Measurements from ENCODE around the gene PNMA6F.

PNMA6F gene

GRCh38 chrX:153312842-153313241 is 8.7 kb downstream of the PNMA6F start:
- no peak for DNase-seq (ENCODE audit: low spot score)
- ChIA-PET CTCF (no interaction called here), POLR2A (ENCODE audit: low non-redundant PET) (no interaction called here)
- no peak overlapping the region for H3K27ac ChIP-seq
- TF ChIP-seq CTCF (conservative IDR thresholded peaks at IDR 0.05; ENCODE audit: low read depth) = no peak

GRCh38 chrX:153312041-153312440 is 9.5 kb downstream of the PNMA6F start:
- TF ChIP-seq CTCF (conservative IDR thresholded peaks at IDR 0.05; ENCODE audit: low read depth) = no peak
- CTCF ChIA-PET = no interaction called here
- no peak overlapping the region for H3K27ac ChIP-seq
- no peak for DNase-seq (ENCODE audit: low spot score)
- POLR2A ChIA-PET (ENCODE audit: low non-redundant PET) = no interaction called here

GRCh38 chrX:153310901-153311300 is 10.7 kb downstream of the PNMA6F start:
- ChIA-PET CTCF (no interaction called here), POLR2A (ENCODE audit: low non-redundant PET) (no interaction called here)
- H3K27ac ChIP-seq = no peak overlapping the region
- DNase-seq (ENCODE audit: low spot score) = no peak
- TF ChIP-seq CTCF (conservative IDR thresholded peaks at IDR 0.05; ENCODE audit: low read depth) = no peak

GRCh38 chrX:153307276-153308178 is 14.0 kb downstream of the PNMA6F start:
- no peak for DNase-seq (ENCODE audit: low spot score)
- CTCF ChIA-PET = no interaction called here
- TF ChIP-seq CTCF (conservative IDR thresholded peaks at IDR 0.05; ENCODE audit: low read depth) = no peak
- POLR2A ChIA-PET (ENCODE audit: low non-redundant PET) = no interaction called here
- H3K27ac ChIP-seq = no peak overlapping the region

GRCh38 chrX:153306527-153307115 is 14.9 kb downstream of the PNMA6F start:
- DNase-seq (ENCODE audit: low spot score) = no peak
- POLR2A ChIA-PET (ENCODE audit: low non-redundant PET) = no interaction called here
- CTCF ChIA-PET = no interaction called here
- no peak for TF ChIP-seq CTCF (conservative IDR thresholded peaks at IDR 0.05; ENCODE audit: low read depth)
- H3K27ac ChIP-seq = no peak overlapping the region

GRCh38 chrX:153305972-153306371 is 15.6 kb downstream of the PNMA6F start:
- ChIA-PET CTCF (no interaction called here), POLR2A (ENCODE audit: low non-redundant PET) (no interaction called here)
- DNase-seq (ENCODE audit: low spot score) = no peak
- H3K27ac ChIP-seq = no peak overlapping the region
- no peak for TF ChIP-seq CTCF (conservative IDR thresholded peaks at IDR 0.05; ENCODE audit: low read depth)
